Tibial artery (tissue), 4 donors: ENCODE data around the gene FSD1.

Source experiments
- DNase-seq, 2 donors: peaks; one replicate each; pipeline ENCODE4 v3.0.0-alpha.2; 2019
- H3K27ac ChIP-seq, 2 donors: fragments of 200-600 bp; sonication (generic) in 1 of 2; 1 replicate in 1 of 2; 2 replicates in 1 of 2; pipeline ENCODE4 v1.5.1; 2018 to 2019; ENCODE audit warnings: mild to moderate bottlenecking in 1 of 2
- H3K27me3 ChIP-seq, 2 donors: fragments of 200-600 bp; sonication (generic) in 1 of 2; one replicate each; pipeline versions ENCODE4 v1.5.1 to v1.6.0; 2016 to 2019
- H3K36me3 ChIP-seq, 3 donors: fragments of 200-600 bp; sonication (generic) in 2 of 3; one replicate each; pipeline ENCODE4 v1.5.1; 2016 to 2019; ENCODE audit warnings: mild to moderate bottlenecking in 2 of 3
- H3K4me1 ChIP-seq, 4 donors: fragments of 200-600 bp; sonication (generic) in 2 of 4; 1 replicate in 3 of 4; 2 replicates in 1 of 4; pipeline ENCODE4 v1.5.1; 2016 to 2019
- H3K4me3 ChIP-seq, 2 donors: fragments of 200-600 bp; sonication (generic) in 1 of 2; 1 replicate in 1 of 2; 2 replicates in 1 of 2; pipeline ENCODE4 v1.5.1; 2018 to 2019; ENCODE audit warnings: mild to moderate bottlenecking in 2 of 2
- H3K9me3 ChIP-seq, 3 donors: fragments of 200-600 bp; sonication (generic) in 1 of 3; one replicate each; pipeline ENCODE4 v1.5.1; 2016 to 2019
- intact Hi-C: fragments of 100-400 bp; cut with DNase I; formaldehyde crosslinking; loops from one replicate; pipeline ENCODE4 v1.15.0; 2023; ENCODE audit warnings: low total_unique reads
- TF ChIP-seq, protein P1 (sequence below), 2 experiments: fragments of 200-600 bp in 1 of 2; fragments of 450-650 bp in 1 of 2; IDR thresholded peaks; one replicate each; pipeline ENCODE4 v1.5.1; 2017 to 2019; ENCODE audit warnings: antibody characterized with exemption in 2 of 2, mild to moderate bottlenecking in 1 of 2, moderate library complexity in 1 of 2

Gene FSD1

DNA sequence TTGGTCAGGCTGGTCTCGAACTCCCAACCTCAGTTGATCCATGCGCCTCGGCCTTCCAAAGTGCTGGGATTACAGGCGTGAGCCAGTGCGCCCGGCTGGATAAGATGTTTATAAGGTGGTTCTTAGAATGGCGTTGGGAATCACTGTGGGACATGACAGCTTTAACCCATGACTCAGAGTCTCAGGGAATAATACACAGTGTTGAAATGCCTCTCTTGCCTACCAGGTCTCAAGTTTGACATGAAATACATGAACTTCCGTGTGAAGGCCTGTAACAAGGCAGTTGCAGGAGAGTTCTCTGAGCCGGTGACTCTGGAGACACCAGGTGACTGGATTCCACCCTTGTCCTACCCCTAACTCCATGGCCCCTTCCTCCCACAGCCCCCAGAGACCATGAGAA, 12.6 kb downstream of the FSD1 start:
- Histone ChIP-seq H3K4me1 (no peaks in the 10 kb centered on the region), H3K27ac (no peak overlapping the region), H3K36me3 (no peaks in the 10 kb centered on the region), H3K27me3 (peaks cover 0 to 32% of the 10 kb centered on the region in 2 donors), H3K9me3 (peaks cover 0 to 3% (median 0%) of the 10 kb centered on the region in 3 donors), H3K4me3 (no peak overlapping the region)
- TF ChIP-seq, protein P1, sequence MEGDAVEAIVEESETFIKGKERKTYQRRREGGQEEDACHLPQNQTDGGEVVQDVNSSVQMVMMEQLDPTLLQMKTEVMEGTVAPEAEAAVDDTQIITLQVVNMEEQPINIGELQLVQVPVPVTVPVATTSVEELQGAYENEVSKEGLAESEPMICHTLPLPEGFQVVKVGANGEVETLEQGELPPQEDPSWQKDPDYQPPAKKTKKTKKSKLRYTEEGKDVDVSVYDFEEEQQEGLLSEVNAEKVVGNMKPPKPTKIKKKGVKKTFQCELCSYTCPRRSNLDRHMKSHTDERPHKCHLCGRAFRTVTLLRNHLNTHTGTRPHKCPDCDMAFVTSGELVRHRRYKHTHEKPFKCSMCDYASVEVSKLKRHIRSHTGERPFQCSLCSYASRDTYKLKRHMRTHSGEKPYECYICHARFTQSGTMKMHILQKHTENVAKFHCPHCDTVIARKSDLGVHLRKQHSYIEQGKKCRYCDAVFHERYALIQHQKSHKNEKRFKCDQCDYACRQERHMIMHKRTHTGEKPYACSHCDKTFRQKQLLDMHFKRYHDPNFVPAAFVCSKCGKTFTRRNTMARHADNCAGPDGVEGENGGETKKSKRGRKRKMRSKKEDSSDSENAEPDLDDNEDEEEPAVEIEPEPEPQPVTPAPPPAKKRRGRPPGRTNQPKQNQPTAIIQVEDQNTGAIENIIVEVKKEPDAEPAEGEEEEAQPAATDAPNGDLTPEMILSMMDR (IDR thresholded peaks at IDR 0.05) = no peak
- DNase-seq = no peak
- intact Hi-C loops = no loop called here

GRCh38 chr19:4318460-4318859, 14.1 kb downstream of the FSD1 start:
- H3K9me3 ChIP-seq = peaks cover 0 to 3% (median 0%) of the 10 kb centered on the region in 3 donors
- intact Hi-C loops = no loop called here

GRCh38 chr19:4319067-4319718, 14.8 kb downstream of the FSD1 start:
- intact Hi-C loops = no loop called here
- Histone ChIP-seq H3K27ac (no peak overlapping the region), H3K4me1 (no peaks in the 10 kb centered on the region), H3K9me3 (peaks cover 0 to 3% (median 0%) of the 10 kb centered on the region in 3 donors), H3K27me3 (peaks cover 0 to 34% of the 10 kb centered on the region in 2 donors), H3K4me3 (no peak overlapping the region), H3K36me3 (no peaks in the 10 kb centered on the region)
- no peak for DNase-seq
- TF ChIP-seq, protein P1 (IDR thresholded peaks at IDR 0.05) = no peak

More at GRCh38 chr19:4318460-4318859, 14.1 kb downstream of the FSD1 start:
- H3K27me3 ChIP-seq = peaks cover 0 to 34% of the 10 kb centered on the region in 2 donors
- no peak for DNase-seq
- H3K36me3 ChIP-seq = no peaks in the 10 kb centered on the region
- no peak overlapping the region for H3K4me3 ChIP-seq
- TF ChIP-seq, protein P1 (IDR thresholded peaks at IDR 0.05) = no peak
- H3K27ac ChIP-seq = no peak overlapping the region
- no peaks in the 10 kb centered on the region for H3K4me1 ChIP-seq

- TF ChIP-seq, protein P1 (IDR thresholded peaks at IDR 0.05) = no peak
- Histone ChIP-seq H3K4me3 (no peak overlapping the region), H3K36me3 (peaks cover 0 to 4% (median 0%) of the 10 kb centered on the region in 3 donors), H3K9me3 (peaks cover 0 to 3% (median 0%) of the 10 kb centered on the region in 3 donors), H3K27me3 (peaks cover 0 to 40% of the 10 kb centered on the region in 2 donors), H3K4me1 (no peaks in the 10 kb centered on the region), H3K27ac (no peak overlapping the region)
- no peak for DNase-seq
- intact Hi-C loops = no loop called here
Observed at GRCh38 chr19:4320419-4320818, 16.0 kb downstream of the FSD1 start.

DNA sequence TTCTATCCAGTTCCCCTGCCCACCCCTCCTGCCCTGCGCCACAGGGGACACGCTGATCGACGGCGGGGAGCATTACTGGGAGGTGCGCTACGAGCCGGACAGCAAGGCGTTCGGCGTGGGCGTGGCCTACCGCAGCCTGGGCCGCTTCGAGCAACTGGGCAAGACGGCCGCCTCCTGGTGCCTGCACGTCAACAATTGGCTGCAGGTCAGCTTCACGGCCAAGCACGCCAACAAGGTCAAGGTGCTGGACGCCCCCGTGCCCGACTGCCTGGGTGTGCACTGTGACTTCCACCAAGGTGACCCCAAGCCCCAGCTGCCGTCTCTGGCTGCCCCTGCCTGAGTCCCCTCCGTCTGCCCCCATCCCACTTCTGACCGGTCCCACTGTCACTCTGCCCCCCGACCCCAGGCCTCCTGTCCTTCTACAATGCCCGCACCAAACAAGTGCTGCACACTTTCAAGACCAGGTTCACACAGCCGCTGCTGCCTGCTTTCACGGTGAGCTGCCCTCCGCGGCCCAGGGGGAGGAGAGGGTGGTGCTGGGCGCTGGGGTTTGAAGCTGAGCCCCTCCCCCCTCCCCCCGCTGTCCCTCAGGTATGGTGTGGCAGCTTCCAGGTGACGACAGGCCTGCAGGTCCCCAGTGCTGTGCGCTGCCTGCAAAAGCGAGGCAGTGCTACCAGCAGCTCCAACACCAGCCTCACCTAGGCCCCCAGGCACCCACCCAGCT, 18.7 kb downstream of the FSD1 start:
- TF ChIP-seq, protein P1 (IDR thresholded peaks at IDR 0.05) = no peak
- Histone ChIP-seq H3K9me3 (peaks cover 0 to 3% (median 0%) of the 10 kb centered on the region in 3 donors), H3K27me3 (peaks cover 0 to 42% of the 10 kb centered on the region in 2 donors), H3K36me3 (peaks cover 0 to 4% (median 0%) of the 10 kb centered on the region in 3 donors), H3K4me3 (no peak overlapping the region), H3K4me1 (peaks cover 0 to 16% (median 12%) of the 10 kb centered on the region in 4 donors), H3K27ac (no peak overlapping the region)
- intact Hi-C loops = no loop called here
- no peak for DNase-seq
